Immature natural killer cell (primary cell): Measurements from ENCODE around the gene TSPAN17. TPM values are rescaled to one million over a fixed set of nuclear protein-coding genes. Genes with fewer than 3 reads are reported as not detected.

Source experiments
- DNase-seq, 3 donors: peaks; one replicate each; pipeline ENCODE4 v3.0.0; 2022; ENCODE audit warnings: mixed read lengths in 1 of 3
- H3K27ac Mint-ChIP-seq, 6 donors: one replicate each; pipeline ENCODE4 v1.8.0; 2020; ENCODE audit warnings: mixed read lengths in 6 of 6, mild to moderate bottlenecking in 5 of 6, inconsistent platforms in 4 of 6, moderate library complexity in 3 of 6
- H3K27me3 Mint-ChIP-seq, 3 donors: one replicate each; pipeline ENCODE4 v1.8.0; 2020 to 2021; ENCODE audit warnings: low read depth in 3 of 3, mild to moderate bottlenecking in 3 of 3, mixed read lengths in 3 of 3, moderate library complexity in 3 of 3, inconsistent platforms in 1 of 3
- H3K36me3 Mint-ChIP-seq, 3 donors: one replicate each; pipeline ENCODE4 v1.8.0; 2020; ENCODE audit warnings: mixed read lengths in 3 of 3, inconsistent platforms in 2 of 3, mild to moderate bottlenecking in 2 of 3
- H3K4me1 Mint-ChIP-seq, 2 donors: one replicate each; pipeline ENCODE4 v1.8.0; 2020; ENCODE audit warnings: inconsistent platforms in 2 of 2, mild to moderate bottlenecking in 2 of 2, mixed read lengths in 2 of 2, moderate library complexity in 1 of 2
- H3K4me3 Mint-ChIP-seq, 5 donors: one replicate each; pipeline ENCODE4 v1.8.0; 2020; ENCODE audit warnings: mild to moderate bottlenecking in 5 of 5, mixed read lengths in 5 of 5, inconsistent platforms in 3 of 5, moderate library complexity in 3 of 5
- H3K9me3 Mint-ChIP-seq, 6 donors: one replicate each; pipeline ENCODE4 v1.8.0; 2020; ENCODE audit warnings: mild to moderate bottlenecking in 6 of 6, mixed read lengths in 6 of 6, inconsistent platforms in 4 of 6, moderate library complexity in 3 of 6
- polyA plus RNA-seq, 3 donors: library from polyadenylated mRNA; unstranded; fragments of 300-500 nt; fragmentation: Illumina TruSeq; gene quantifications; one replicate each; pipeline ENCODE4 v1.2.3, GENCODE V29; 2021

Gene TSPAN17
- polyA plus RNA-seq, 3 donors from 2014 or later: 45.2 to 53.0 (median 49.4) TPM

- no peak overlapping the region for H3K27ac Mint-ChIP-seq
- no peak overlapping the region for H3K4me3 Mint-ChIP-seq
- H3K27me3 Mint-ChIP-seq: peaks cover 17 to 28% (median 23%) of the 10 kb centered on the region in 3 donors
- no peaks in the 10 kb centered on the region for H3K36me3 Mint-ChIP-seq
- peaks cover 7 to 15% of the 10 kb centered on the region in 2 donors for H3K4me1 Mint-ChIP-seq
- H3K9me3 Mint-ChIP-seq: no peaks in the 10 kb centered on the region
- DNase-seq: no peak
Measured at GRCh38 chr5:176627582-176627981, 19.7 kb upstream of the TSPAN17 start.

- H3K4me3 Mint-ChIP-seq: peak overlapping the region in 3 of 5 donors; percentile 44 to 56 (median 53)
- no peak overlapping the region for H3K27ac Mint-ChIP-seq
- no peak for DNase-seq
- peaks cover 7 to 15% of the 10 kb centered on the region in 2 donors for H3K4me1 Mint-ChIP-seq
- H3K36me3 Mint-ChIP-seq: no peaks in the 10 kb centered on the region
- H3K9me3 Mint-ChIP-seq: no peaks in the 10 kb centered on the region
- peaks cover 15 to 29% (median 21%) of the 10 kb centered on the region in 3 donors for H3K27me3 Mint-ChIP-seq
Measured at GRCh38 chr5:176628406-176629228, 18.7 kb upstream of the TSPAN17 start.

- H3K27me3 Mint-ChIP-seq: peaks cover 15 to 35% (median 22%) of the 10 kb centered on the region in 3 donors
Measured at GRCh38 chr5:176629317-176629852, 17.9 kb upstream of the TSPAN17 start.

GRCh38 chr5:176629853-176630680, 17.2 kb upstream of the TSPAN17 start, which contains the start of the genes EIF4E1B and SNCB:
TSS of gene EIF4E1B (plus strand) at chr5:176630675. CDS start at chr5:176642788, 12,113 bp downstream.
TSS of gene SNCB (minus strand) at chr5:176630534. CDS start at chr5:176629654, 880 bp downstream.
- H3K27me3 Mint-ChIP-seq: peaks cover 15 to 35% (median 24%) of the 10 kb centered on the region in 3 donors
- peak in 2 of 3 donors; percentile 31 to 35 for DNase-seq
- H3K36me3 Mint-ChIP-seq: peaks cover 0 to 2% (median under 1%) of the 10 kb centered on the region in 3 donors
- H3K4me3 Mint-ChIP-seq: peak within 1 kb of the TSS; percentile 23 to 72 (median 57)
- H3K27ac Mint-ChIP-seq: no peak within 1 kb of the TSS
- peaks cover 7 to 15% of the 10 kb centered on the region in 2 donors for H3K4me1 Mint-ChIP-seq
- peaks cover 0 to 1% (median 0%) of the 10 kb centered on the region in 6 donors for H3K9me3 Mint-ChIP-seq

More at GRCh38 chr5:176629317-176629852, 17.9 kb upstream of the TSPAN17 start:
- peak overlapping the region in 4 of 5 donors; percentile 44 to 56 (median 53) for H3K4me3 Mint-ChIP-seq
- H3K9me3 Mint-ChIP-seq: peaks cover 0 to 1% (median 0%) of the 10 kb centered on the region in 6 donors
- no peak overlapping the region for H3K27ac Mint-ChIP-seq
- H3K4me1 Mint-ChIP-seq: peaks cover 7 to 15% of the 10 kb centered on the region in 2 donors
- no peak for DNase-seq
- H3K36me3 Mint-ChIP-seq: no peaks in the 10 kb centered on the region

- Mint-ChIP-seq H3K9me3 (peaks cover 0 to 1% (median 0%) of the 10 kb centered on the region in 6 donors), H3K27ac (no peak overlapping the region), H3K4me1 (peaks cover 7 to 15% of the 10 kb centered on the region in 2 donors), H3K27me3 (peaks cover 13 to 38% (median 24%) of the 10 kb centered on the region in 3 donors), H3K36me3 (peaks cover 0 to 5% (median 4%) of the 10 kb centered on the region in 3 donors), H3K4me3 (peak overlapping the region; percentile 23 to 72 (median 57))
- no peak for DNase-seq
Measured at GRCh38 chr5:176630681-176631222, 16.5 kb upstream of the TSPAN17 start.

- Mint-ChIP-seq H3K36me3 (peaks cover 0 to 5% (median 4%) of the 10 kb centered on the region in 3 donors), H3K4me3 (peak overlapping the region in 1 of 5 donors; percentile 72), H3K27me3 (peaks cover 11 to 35% (median 24%) of the 10 kb centered on the region in 3 donors), H3K27ac (no peak overlapping the region), H3K9me3 (peaks cover 0 to 1% (median 0%) of the 10 kb centered on the region in 6 donors), H3K4me1 (peaks cover 7 to 15% of the 10 kb centered on the region in 2 donors)
- no peak for DNase-seq
Measured at GRCh38 chr5:176631383-176632200, 15.7 kb upstream of the TSPAN17 start.

- peaks cover 0 to 1% (median 0%) of the 10 kb centered on the region in 6 donors for H3K9me3 Mint-ChIP-seq
- no peak for DNase-seq
- no peak overlapping the region for H3K4me3 Mint-ChIP-seq
- H3K4me1 Mint-ChIP-seq: peaks cover 7 to 15% of the 10 kb centered on the region in 2 donors
- H3K36me3 Mint-ChIP-seq: peaks cover 0 to 5% (median 4%) of the 10 kb centered on the region in 3 donors
- no peak overlapping the region for H3K27ac Mint-ChIP-seq
- H3K27me3 Mint-ChIP-seq: peaks cover 13 to 35% (median 28%) of the 10 kb centered on the region in 3 donors
Measured at GRCh38 chr5:176632745-176633144, 14.5 kb upstream of the TSPAN17 start.

GRCh38 chr5:176633598-176633997, 13.7 kb upstream of the TSPAN17 start:
- Mint-ChIP-seq H3K9me3 (peaks cover 0 to 1% (median 0%) of the 10 kb centered on the region in 6 donors), H3K27me3 (peaks cover 10 to 30% (median 21%) of the 10 kb centered on the region in 3 donors), H3K36me3 (peaks cover 0 to 5% (median 4%) of the 10 kb centered on the region in 3 donors), H3K4me3 (no peak overlapping the region), H3K27ac (no peak overlapping the region), H3K4me1 (peaks cover 7 to 12% of the 10 kb centered on the region in 2 donors)
- no peak for DNase-seq

- Mint-ChIP-seq H3K4me3 (no peak overlapping the region), H3K27me3 (peaks cover 4 to 22% (median 15%) of the 10 kb centered on the region in 3 donors), H3K36me3 (peaks cover 0 to 5% (median 4%) of the 10 kb centered on the region in 3 donors), H3K9me3 (peaks cover 0 to 1% (median 0%) of the 10 kb centered on the region in 6 donors), H3K4me1 (no peaks in the 10 kb centered on the region), H3K27ac (no peak overlapping the region)
- no peak for DNase-seq
Measured at GRCh38 chr5:176636426-176636825, 10.9 kb upstream of the TSPAN17 start.

GRCh38 chr5:176637556-176637955, 9.7 kb upstream of the TSPAN17 start:
- peaks cover 4 to 17% (median 15%) of the 10 kb centered on the region in 3 donors for H3K27me3 Mint-ChIP-seq
- peaks cover 0 to 1% (median 0%) of the 10 kb centered on the region in 6 donors for H3K9me3 Mint-ChIP-seq
- H3K27ac Mint-ChIP-seq: no peak overlapping the region
- DNase-seq: no peak
- no peaks in the 10 kb centered on the region for H3K4me1 Mint-ChIP-seq
- H3K36me3 Mint-ChIP-seq: peaks cover 0 to 5% (median 4%) of the 10 kb centered on the region in 3 donors
- H3K4me3 Mint-ChIP-seq: no peak overlapping the region

GRCh38 chr5:176638437-176638836, 8.8 kb upstream of the TSPAN17 start:
- H3K36me3 Mint-ChIP-seq: peaks cover 0 to 5% (median 4%) of the 10 kb centered on the region in 3 donors
- H3K9me3 Mint-ChIP-seq: peaks cover 0 to 1% (median 0%) of the 10 kb centered on the region in 6 donors
- H3K4me1 Mint-ChIP-seq: no peaks in the 10 kb centered on the region
- DNase-seq: no peak
- no peak overlapping the region for H3K4me3 Mint-ChIP-seq
- no peak overlapping the region for H3K27ac Mint-ChIP-seq
- peaks cover 4 to 16% (median 15%) of the 10 kb centered on the region in 3 donors for H3K27me3 Mint-ChIP-seq

- Mint-ChIP-seq H3K4me3 (no peak overlapping the region), H3K27ac (no peak overlapping the region), H3K9me3 (no peaks in the 10 kb centered on the region), H3K27me3 (peaks cover 4 to 15% (median 11%) of the 10 kb centered on the region in 3 donors), H3K4me1 (no peaks in the 10 kb centered on the region), H3K36me3 (peaks cover 0 to 5% (median 4%) of the 10 kb centered on the region in 3 donors)
- DNase-seq: no peak
Measured at GRCh38 chr5:176639208-176639607, 8.1 kb upstream of the TSPAN17 start.
